Stimulated activated CD4-positive, alpha-beta T cell treated with anti-CD3 and anti-CD28 coated beads, TNF-alpha, amount 100 ng/mL, for 1 hour (primary cell): ENCODE data around the gene OR8G5.
"Not testable (repeated sequence)": the region's sequence is repeated elsewhere in the genome, so short reads cannot be mapped to it uniquely, and the experiment has no call there.

Source experiments
- DNase-seq, 3 donors: peaks; one replicate each; pipeline ENCODE4 v3.0.0-alpha.2; 2020; ENCODE audit warnings: low read depth in 3 of 3, low spot score in 1 of 3

The OR8G5 gene, protein sequence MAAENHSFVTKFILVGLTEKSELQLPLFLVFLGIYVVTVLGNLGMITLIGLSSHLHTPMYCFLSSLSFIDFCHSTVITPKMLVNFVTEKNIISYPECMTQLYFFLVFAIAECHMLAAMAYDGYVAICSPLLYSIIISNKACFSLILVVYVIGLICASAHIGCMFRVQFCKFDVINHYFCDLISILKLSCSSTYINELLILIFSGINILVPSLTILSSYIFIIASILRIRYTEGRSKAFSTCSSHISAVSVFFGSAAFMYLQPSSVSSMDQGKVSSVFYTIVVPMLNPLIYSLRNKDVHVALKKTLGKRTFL

DNA sequence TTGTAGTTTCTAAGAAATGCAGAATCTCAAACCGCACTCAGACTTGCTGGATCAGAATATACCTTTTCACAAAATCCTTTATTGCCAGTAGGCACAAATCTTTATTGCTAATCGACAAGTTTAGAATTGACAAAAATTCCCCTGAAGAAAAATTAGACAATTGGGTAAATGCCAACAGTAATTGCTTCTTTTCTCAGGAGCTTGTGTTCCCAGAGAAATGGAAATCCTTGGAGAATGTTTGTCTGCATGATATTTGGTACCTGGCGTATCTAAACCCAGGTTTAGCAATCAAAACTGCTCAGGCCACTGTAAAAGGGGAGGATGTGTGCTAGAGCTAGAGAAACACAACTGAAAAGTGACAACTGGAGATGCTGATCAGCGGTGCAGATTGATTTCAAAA lies at the start of gene OR8G5:
Gene OR8G5, plus strand, starts transcription at position 301 of the 400 bp plus-strand sequence. CDS start 8,556 bp downstream, outside the sequence.
- DNase-seq, result no peak

DNA sequence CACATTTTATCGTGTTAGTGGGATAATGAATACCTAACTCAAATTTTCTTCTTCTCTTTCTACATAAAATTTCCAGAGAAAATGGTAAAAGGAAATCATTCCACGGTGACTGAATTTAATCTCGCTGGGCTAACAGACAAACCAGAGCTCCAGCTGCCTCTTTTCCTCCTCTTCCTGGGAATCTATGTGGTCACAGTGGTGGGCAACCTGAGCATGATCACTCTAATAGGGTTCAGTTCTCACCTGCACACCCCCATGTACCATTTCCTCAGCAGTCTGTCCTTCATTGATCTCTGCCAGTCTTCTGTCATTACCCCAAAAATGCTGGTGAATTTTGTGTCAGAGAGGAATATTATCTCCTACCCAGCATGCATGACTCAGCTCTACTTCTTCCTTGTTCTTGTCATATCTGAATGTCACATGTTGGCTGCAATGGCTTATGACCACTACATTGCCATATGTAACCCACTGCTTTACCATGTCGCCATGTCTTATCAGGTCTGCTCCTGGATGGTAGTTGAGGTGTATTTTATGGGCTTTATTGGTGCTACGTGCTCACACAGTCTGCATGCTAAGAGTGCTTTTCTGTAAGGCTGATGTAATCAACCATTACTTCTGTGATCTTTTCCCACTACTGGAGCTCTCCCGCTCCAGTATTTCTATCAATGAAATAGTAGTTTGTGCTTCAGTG lies 48.9 kb upstream of the OR8G5 start:
- DNase-seq, result no peak

DNA sequence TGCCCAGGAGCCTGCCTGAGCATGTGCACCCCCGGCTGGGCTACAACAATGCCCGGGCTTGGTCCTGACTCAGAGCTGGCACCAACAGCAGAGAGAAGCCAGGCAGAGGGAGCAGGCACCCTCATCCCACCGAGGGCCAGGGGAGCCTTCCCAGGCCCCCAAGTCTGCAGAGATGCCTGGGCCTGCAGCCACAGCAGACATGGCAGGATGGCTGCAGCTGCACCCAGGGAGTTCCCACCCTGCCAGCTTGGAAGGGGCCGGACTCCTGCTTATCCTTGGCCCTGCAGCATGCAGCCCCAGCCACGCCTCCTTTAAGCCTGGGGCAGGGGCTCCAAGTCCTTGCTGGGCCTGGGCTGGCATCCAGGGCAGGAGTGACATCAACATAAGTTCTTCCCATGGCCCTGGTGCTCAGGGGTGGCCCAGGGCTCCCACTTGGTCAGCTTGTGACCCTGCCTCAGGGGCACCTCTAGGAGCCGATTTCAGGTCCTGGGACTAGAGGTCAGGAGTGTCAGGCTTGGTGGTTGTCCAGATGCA lies 46.3 kb upstream of the OR8G5 start:
- DNase-seq, result no peak

DNA sequence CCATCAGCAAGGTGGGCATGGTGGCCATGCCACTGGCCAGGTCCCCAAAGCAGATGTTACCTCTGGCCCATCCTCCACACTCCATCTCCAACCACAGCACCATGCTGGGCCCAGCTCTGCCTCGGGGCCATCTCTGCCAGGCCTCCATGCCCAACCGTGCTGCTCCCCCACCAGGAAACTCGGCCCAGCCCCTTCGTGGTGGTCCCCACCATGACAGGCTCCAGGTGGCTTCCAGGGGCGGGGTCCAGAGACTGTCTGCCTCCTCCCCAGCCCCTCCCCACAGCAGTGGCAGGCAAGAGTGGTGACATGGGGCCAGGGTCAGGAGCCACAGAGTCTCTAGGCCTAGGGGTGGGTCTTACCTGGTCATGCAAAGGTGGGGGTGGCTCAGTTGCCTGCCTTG lies 45.8 kb upstream of the OR8G5 start:
- no peak for DNase-seq

DNA sequence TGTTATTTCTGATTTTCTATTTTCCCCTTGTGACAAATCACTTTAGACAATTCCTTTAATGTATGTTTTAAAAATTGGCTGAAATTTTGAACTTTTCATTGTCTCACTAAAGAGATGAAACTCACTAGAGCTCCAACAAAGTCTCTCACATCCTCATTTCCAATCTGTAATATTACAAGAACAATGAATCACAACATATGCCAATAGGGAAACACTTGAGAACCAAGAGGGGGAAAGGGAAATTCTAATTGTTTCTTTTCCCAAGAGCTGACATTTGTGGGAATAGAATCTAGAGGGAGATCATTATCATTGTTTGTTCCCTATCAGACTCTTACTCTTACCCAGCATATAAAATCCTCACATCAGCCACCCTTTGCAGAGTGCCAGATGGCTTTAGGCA lies 44.9 kb upstream of the OR8G5 start:
- no peak for DNase-seq

DNA sequence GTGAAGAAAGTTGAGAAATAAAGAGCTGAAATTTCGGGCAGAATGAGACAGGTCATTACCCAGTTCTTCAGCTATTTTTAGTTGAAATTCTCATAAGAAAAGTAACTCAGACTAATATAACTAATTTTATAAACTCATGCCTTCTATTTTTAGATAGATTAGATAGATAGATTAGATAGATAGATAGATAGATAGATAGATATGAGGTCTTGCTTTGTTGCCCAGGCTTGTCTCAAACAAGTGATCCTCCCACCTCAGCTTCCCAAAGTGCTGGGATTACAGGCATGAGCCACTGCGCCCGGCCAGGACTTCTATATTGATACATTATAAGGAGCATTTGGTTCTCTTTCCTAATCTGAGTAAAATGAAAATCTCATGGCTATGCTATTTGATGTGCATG lies 42.1 kb upstream of the OR8G5 start:
- no peak for DNase-seq

DNA sequence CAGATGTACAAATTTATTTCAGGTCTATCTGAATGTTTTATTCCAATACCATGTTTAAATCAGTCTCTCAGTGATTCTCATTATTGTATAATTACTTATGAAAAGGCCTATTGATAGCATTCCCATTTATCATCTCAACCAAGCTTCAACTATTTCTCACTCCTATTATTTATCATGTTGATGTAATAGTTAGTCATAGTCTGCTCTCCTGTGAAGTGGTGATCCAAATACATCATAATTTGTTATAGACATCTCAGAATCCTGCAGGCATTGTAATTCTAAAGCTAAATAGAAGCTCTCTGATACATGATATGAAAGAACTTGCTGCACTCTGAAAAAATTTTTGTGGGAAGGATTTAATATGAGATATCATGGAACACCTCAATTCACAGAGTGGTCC lies 37.0 kb upstream of the OR8G5 start:
- DNase-seq, result no peak

DNA sequence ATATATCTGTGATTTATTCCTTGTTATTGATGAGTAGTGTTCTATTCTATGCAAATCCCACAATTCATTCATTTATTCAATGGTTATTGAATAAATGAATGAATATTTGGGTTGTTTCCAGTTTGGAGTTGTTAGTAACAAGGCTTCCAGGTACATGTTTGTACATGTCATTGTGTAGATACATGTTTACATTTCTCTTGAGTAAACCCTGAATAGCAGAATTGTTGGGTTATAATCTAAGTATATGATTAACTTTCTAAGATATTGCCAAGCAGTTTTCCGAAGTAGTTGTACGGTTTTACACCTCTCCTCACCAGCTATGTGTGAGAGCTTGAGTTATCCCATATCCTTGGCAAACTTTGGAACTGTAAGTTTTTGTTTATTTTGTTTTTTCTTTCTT lies 33.8 kb upstream of the OR8G5 start:
- DNase-seq, result no peak

DNA sequence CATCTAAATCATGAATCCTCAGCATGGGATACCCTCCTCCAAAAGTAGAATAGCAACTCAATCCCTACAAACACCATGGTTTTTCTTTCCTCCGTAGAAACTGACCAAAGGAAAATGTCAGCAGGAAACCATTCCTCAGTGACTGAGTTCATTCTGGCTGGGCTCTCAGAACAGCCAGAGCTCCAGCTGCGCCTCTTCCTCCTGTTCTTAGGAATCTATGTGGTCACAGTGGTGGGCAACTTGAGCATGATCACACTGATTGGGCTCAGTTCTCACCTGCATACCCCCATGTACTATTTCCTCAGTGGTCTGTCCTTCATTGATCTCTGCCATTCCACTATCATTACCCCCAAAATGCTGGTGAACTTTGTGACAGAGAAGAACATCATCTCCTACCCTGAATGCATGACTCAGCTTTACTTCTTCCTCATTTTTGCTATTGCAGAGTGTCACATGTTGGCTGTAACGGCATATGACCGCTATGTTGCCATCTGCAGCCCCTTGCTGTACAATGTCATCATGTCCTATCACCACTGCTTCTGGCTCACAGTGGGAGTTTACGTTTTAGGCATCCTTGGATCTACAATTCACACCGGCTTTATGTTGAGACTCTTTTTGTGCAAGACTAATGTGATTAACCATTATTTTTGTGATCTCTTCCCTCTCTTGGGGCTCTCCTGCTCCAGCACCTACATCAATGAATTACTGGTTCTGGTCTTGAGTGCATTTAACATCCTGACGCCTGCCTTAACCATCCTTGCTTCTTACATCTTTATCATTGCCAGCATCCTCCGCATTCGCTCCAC lies 31.4 kb upstream of the OR8G5 start:
- DNase-seq, result not testable (repeated sequence)

DNA sequence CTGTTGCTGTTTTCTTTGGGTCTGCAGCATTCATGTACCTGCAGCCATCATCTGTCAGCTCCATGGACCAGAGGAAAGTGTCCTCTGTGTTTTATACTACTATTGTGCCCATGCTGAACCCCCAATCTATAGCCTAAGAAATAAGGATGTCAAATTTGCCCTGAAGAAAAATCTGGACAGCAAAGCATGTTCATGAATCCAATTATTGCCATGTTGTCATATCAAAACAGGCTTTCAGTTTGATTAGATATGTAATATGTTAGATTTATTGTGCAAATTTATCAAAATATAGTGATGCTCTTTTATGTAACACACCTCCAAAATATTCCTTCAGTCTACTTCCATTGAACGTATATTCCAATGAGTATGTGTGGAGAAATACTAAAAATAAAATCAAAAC lies 30.7 kb upstream of the OR8G5 start:
- DNase-seq, result no peak

DNA sequence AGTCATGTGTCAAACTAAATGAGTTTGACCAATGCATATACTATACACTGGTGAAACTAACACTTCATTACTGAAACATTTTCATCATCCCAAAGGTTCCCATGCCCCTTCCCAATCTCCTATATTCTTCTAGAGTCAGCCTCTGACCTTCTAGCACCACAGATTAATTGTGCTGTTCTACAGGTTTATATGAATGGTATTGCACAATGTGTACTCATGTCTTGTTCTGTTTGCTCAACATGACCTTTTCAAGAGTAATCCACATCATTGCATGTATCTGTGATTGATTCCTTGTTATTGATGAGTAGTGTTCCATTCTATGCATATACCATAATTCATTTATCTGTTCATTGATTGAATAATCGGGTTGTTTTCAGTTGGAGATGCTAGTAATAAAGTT lies 22.8 kb upstream of the OR8G5 start:
- DNase-seq, result no peak

DNA sequence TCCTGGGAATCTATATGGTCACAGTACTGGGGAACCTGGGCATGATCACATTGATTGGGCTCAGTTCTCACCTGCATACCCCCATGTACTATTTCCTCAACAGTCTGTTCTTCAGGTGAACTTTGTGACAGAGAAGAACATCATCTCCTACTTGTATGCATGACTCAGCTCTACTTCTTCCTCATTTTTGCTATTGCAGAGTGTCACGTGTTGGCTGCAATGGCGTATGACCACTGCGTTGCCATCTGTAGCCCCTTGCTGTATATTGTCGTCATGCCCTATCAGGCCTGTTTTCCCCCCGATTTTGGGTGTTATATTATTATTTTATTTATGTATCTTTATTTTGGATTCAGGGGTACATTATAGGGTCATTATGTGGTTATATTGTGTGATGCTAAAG lies 17.7 kb upstream of the OR8G5 start:
- no peak for DNase-seq

DNA sequence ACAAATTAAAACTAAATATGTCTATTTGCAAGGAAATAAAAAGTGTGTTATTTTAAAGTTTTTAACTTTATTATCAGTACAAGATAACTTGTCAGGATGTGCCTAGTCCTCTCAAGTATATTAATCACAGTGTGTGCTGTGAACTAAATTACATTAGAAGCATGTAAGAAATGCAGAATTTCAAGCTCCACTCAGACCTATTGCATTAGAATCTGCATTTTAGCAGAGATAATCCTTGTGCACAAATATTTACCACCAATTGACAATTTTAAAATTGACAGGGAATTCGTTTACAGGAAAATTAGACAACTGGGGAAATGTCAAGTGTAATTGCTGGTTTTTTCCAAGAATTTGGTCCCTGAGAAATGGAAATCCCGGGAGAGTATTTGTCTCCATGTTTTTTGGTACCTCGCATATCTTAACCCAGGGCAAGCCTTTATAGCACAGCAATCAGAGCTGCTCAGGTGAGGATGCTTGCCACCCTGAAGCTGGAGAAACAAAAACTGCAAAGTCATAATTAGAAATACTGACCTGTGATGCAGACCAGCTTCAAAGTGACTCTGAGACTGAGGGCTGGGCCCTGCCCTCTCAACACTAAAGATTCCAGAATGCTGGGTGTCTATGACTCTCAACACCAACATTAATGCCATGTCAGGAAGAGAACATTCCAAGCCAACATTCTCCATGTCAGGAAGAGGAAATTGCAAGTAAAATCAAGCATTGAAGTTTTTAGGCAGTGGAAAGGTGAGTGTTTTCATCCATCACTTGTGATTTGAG lies 15.4 kb upstream of the OR8G5 start, which contains the start of gene OR8G1:
Gene OR8G1, plus strand, starts transcription at position 475 of the 777 bp plus-strand sequence. CDS start 8,581 bp downstream, outside the sequence.
- DNase-seq, result no peak

DNA sequence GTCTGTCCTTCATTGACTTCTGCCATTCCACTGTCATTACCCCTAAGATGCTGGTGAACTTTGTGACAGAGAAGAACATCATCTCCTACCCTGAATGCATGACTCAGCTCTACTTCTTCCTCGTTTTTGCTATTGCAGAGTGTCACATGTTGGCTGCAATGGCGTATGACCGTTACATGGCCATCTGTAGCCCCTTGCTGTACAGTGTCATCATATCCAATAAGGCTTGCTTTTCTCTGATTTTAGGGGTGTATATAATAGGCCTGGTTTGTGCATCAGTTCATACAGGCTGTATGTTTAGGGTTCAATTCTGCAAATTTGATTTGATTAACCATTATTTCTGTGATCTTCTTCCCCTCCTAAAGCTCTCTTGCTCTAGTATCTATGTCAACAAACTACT lies 6.3 kb upstream of the OR8G5 start:
- DNase-seq, result not testable (repeated sequence)

DNA sequence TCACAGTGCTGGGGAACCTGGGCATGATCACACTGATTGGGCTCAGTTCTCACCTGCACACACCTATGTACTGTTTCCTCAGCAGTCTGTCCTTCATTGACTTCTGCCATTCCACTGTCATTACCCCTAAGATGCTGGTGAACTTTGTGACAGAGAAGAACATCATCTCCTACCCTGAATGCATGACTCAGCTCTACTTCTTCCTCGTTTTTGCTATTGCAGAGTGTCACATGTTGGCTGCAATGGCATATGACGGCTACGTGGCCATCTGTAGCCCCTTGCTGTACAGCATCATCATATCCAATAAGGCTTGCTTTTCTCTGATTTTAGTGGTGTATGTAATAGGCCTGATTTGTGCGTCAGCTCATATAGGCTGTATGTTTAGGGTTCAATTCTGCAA lies 8.9 kb downstream of the OR8G5 start:
- DNase-seq, result not testable (repeated sequence)

DNA sequence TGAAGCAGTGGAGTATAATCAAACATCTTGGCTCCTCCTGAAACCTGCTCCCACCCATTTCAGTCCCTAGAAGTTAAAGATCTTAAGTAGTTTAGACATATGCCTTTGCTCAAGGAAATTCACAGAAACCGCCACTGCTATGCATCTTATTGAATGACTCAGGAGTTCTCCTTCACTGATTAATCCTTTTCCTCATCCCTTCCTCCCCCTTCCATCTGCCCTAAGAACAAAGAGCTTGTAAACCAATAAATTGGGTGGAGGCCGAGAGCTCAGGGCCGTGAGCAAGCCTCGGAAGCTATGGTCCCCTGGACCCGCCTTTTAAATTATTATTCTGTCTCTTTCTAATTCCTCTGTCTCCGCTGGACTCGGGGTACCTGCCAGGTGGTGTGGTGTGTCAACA lies 14.7 kb downstream of the OR8G5 start:
- not testable (repeated sequence) for DNase-seq

DNA sequence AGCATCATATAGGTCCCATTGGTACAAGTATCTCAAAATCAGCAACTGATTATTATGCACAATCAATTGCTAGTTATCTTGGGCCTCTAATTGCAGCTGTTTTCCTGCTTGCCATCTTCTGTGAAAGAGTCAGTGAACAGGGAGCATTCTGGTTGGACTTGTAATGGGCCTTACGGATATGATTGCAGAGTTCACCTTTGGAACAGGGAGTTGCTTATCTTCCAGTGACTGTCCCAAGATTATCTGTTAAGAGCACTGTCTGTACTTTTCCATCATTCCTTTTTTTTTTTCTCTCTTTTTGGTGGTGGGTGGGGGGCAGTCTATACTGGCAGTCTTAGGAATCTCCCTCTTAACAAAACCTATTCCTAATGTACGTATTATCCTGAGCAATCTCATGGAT lies 17.8 kb downstream of the OR8G5 start:
- DNase-seq, result no peak

DNA sequence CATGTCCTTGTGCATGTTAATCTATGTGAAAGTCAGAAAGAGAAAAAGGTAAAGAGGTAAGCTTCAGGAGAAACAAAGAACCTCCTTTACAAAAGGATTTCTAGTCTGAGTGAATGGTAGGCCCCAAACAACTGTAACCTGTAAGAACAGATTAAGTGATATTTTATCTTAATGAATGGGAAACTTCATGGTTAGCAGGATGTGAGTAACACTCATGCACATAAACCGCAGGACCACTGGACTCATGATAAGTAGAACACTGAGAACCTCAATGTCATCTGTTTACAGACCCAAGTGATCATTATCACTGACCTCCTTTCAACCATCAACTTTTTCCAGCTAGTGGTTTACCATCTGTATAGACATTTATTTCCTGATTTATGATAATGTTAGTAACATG lies 19.9 kb downstream of the OR8G5 start:
- no peak for DNase-seq

DNA sequence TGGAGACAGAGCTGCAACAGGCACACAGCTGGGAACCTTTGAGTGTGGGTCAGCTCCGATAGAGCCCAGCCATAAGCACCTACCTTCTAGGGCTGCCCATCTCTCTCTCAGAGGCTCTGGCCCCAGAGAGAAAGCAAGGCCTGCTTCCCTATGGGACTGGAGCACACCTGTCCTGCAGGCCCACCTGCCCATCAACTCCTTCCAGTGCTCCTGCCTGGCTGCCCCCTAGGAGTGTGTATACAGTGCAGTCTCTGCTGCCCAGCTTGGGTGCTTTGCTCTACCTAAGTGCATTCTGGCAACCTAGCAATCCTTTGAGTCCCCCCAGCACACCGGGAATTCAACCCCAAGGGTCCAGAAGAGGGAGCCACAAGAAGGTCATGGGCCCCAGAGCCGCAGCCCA lies 21.0 kb downstream of the OR8G5 start:
- DNase-seq, result no peak

DNA sequence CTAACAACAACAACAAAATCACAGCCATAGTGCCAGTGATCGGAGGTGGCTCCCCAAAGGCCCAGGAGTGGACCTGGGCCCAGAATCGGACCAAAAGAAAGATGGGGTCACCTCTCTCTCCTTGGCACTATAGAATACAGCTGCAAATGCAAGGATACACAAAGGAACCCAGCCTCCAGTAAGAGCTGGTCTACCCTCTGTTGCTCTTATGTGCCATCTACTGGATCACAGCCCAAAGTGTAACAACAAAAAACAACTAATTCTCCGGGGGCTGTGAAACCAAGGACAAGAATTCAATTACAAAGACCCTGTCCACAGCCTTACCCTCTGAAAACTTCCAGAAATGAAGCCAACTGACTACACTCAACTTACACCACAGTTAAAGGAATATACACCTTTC lies 21.6 kb downstream of the OR8G5 start:
- no peak for DNase-seq

DNA sequence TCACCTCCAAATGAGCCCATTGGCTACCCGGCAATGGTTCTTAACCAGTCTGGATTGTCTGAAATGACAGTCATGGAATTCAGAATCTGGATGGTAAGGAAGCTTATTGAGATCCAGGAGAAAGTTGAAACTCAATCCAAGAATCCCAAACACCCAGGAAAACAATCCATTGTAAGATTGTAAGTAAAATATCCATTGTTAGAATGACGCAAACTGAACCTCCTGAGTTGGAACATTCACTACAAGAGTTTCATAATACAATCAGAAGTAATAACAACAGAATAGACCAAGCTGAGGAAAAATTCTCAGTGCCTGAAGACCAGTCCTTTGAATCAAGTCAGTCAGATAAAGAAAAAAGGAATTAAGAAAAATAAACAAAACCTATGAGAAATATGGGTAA lies 22.1 kb downstream of the OR8G5 start:
- DNase-seq, result no peak
